D721Med (cell line): Measurements from ENCODE around the gene CCDC167.

Source experiments
- DNase-seq: peaks from one replicate; pipeline ENCODE4 v3.0.0; 2011; ENCODE audit warnings: low spot score; ENCODE audit not compliant: insufficient read length
- FAIRE-seq: peaks from 2 replicates; lab custom pipeline; 2011; peaks lifted over from hg19 to GRCh38; lab: Jason Lieb, UNC
- CTCF ChIP-seq: IDR thresholded peaks from 2 replicates; pipeline ENCODE4 v1.5.1; 2012; ENCODE audit warnings: mild to moderate bottlenecking, control low read depth; ENCODE audit not compliant: insufficient read depth; ENCODE audit errors: missing control alignments

The CCDC167 gene

GRCh38 chr6:37499433-37500293 is at the start of gene CCDC167:
Gene CCDC167, minus strand, starts transcription at chr6:37499893. Its CDS starts 30 bp downstream, at chr6:37499863.
- DNase-seq (peak; percentile 74), FAIRE-seq (no peak)
- TF ChIP-seq CTCF, result no peak

GRCh38 chr6:37549154-37549553 is 49.5 kb upstream of the CCDC167 start:
- FAIRE-seq, result no peak
- TF ChIP-seq CTCF, result no peak
- DNase-seq, result no peak

- FAIRE-seq, result no peak
- no peak for TF ChIP-seq CTCF
- DNase-seq, result no peak
Measured at GRCh38 chr6:37548067-37548674, 48.5 kb upstream of the CCDC167 start.

GRCh38 chr6:37547564-37548061 is 47.9 kb upstream of the CCDC167 start:
- no peak for DNase-seq

GRCh38 chr6:37546141-37546871 is 46.6 kb upstream of the CCDC167 start:
- no peak for TF ChIP-seq CTCF
- no peak for DNase-seq
- no peak for FAIRE-seq

More at GRCh38 chr6:37547564-37548061, 47.9 kb upstream of the CCDC167 start:
- FAIRE-seq, result no peak
- no peak for TF ChIP-seq CTCF

- no peak for FAIRE-seq
- DNase-seq, result no peak
Measured at GRCh38 chr6:37544530-37544929, 44.8 kb upstream of the CCDC167 start.

More at GRCh38 chr6:37544530-37544929, 44.8 kb upstream of the CCDC167 start:
- no peak for TF ChIP-seq CTCF
